Stomach (tissue), 9 donors: Measurements from ENCODE around the gene SLC25A13. TPM values are rescaled to one million over a fixed set of nuclear protein-coding genes. Genes with fewer than 3 reads are reported as not detected.
A peak's percentile ranks its signal among the peaks of the same experiment; 100 is the strongest.

Experiments used
- DNase-seq, 2 donors: peaks; one replicate each; pipeline versions ENCODE4 v3.0.0 to v3.0.0-alpha.2; 2013 to 2019
- H3K27ac ChIP-seq, 5 donors: fragments of 200-600 bp in 4 of 5; sonication (generic) in 4 of 5; one replicate each; pipeline ENCODE4 v1.5.1; 2013 to 2019; ENCODE audit warnings: mild to moderate bottlenecking in 1 of 5, moderate library complexity in 1 of 5
- H3K27me3 ChIP-seq, 3 donors: fragments of 200-600 bp; sonication (generic); one replicate each; pipeline ENCODE4 v1.5.1; 2017 to 2019; ENCODE audit warnings: mixed run types in 1 of 3
- H3K36me3 ChIP-seq, 4 donors: fragments of 200-600 bp; sonication (generic); 1 replicate in 3 of 4; 2 replicates in 1 of 4; pipeline ENCODE4 v1.5.1; 2016 to 2019
- H3K4me1 ChIP-seq, 4 donors: fragments of 200-600 bp; sonication (generic); one replicate each; pipeline ENCODE4 v1.5.1; 2016 to 2019
- H3K4me3 ChIP-seq, 4 donors: fragments of 200-600 bp; sonication (generic) in 3 of 4; one replicate each; pipeline ENCODE4 v1.5.1; 2016 to 2019; ENCODE audit warnings: mild to moderate bottlenecking in 1 of 4
- H3K9me3 ChIP-seq, 4 donors: fragments of 200-600 bp; sonication (generic); one replicate each; pipeline ENCODE4 v1.5.1; 2016 to 2019
- EP300 ChIP-seq: sonication (generic); formaldehyde crosslinking; IDR thresholded peaks from one replicate; pipeline ENCODE4 v1.6.1; 2017; ENCODE audit warnings: antibody characterized with exemption
- POLR2A ChIP-seq, 4 donors: fragments of 450-650 bp; IDR thresholded peaks; one replicate each; pipeline ENCODE4 v1.6.1; 2016; ENCODE audit warnings: antibody characterized with exemption in 4 of 4, control low read depth in 2 of 4, mild to moderate bottlenecking in 1 of 4, moderate library complexity in 1 of 4
- POLR2AphosphoS5 ChIP-seq, 3 donors: sonication (generic); formaldehyde crosslinking; IDR thresholded peaks; one replicate each; pipeline ENCODE4 v1.6.1; 2016; ENCODE audit warnings: antibody characterized with exemption in 3 of 3
- WGBS, 5 donors: extraction: QIAGEN DNeasy Blood & Tissue Kit in 3 of 5; methylation state at CpG; one replicate each; pipeline versions ENCODE4 v1.1.5 to v1.1.7; 2013 to 2018; 5-methylcytosine and 5-hydroxymethylcytosine counted together
- intact Hi-C: fragments of 100-400 bp; cut with DNase I; formaldehyde crosslinking; loops from one replicate; pipeline ENCODE4 v1.15.1; 2023; ENCODE audit warnings: low total_unique reads
- polyA plus RNA-seq, 3 donors: library from polyadenylated mRNA; stranded (reverse); fragments of 200-250 nt; gene quantifications; one replicate each; pipeline ENCODE4 v1.2.3, GENCODE V29; 2013
- total RNA-seq, 5 donors: library from RNA; depleted of rRNA; stranded (reverse); fragments of >200 nt; gene quantifications; one replicate each; pipeline versions ENCODE4 v1.1.0 to v1.2.3, GENCODE V29; 2014 to 2016
- TF ChIP-seq, protein P1 (sequence below), 7 experiments: fragments of 450-650 bp in 4 of 7; fragments of 200-600 bp in 3 of 7; sonication (generic) in 3 of 7; IDR thresholded peaks; one replicate each; pipeline ENCODE4 v1.5.1; 2016 to 2019; ENCODE audit warnings: antibody characterized with exemption in 7 of 7, control low read depth in 2 of 7, mild to moderate bottlenecking in 1 of 7
- donor health status: healthy with polysubstance abuse.
- donor health status: Bipolar disorder and iron deficiency.
- donor health status: healthy.

The SLC25A13 gene
- total and polyA plus RNA-seq, 8 donors = 4.1 to 72.0 (median 12.0) TPM

DNA sequence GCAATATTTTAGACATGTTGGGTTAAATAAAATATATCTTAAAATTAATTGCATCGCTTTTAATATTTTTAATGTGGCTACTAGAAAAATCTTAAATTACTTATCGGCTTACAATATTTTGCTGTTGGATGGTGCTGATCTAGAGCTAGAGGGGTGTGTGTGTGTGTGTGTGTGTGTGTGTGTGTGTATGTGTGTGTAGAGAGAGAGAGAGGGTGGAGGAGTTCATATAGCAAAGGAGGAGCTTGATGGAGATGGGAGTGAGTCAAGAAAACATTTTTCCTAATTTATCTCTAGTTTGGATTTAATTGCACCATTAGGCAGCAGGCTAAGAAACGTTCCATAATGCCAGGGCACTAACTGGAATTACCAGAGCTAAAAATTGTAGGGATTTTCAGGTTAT is 10.4 kb upstream of the SLC25A13 start:
- WGBS, 5 donors = 81 to 92% (median 88%) methylated on average over 3 of the region's 3 CpGs
- no peaks in the 10 kb centered on the region for H3K27me3 ChIP-seq
- TF ChIP-seq, protein P1, sequence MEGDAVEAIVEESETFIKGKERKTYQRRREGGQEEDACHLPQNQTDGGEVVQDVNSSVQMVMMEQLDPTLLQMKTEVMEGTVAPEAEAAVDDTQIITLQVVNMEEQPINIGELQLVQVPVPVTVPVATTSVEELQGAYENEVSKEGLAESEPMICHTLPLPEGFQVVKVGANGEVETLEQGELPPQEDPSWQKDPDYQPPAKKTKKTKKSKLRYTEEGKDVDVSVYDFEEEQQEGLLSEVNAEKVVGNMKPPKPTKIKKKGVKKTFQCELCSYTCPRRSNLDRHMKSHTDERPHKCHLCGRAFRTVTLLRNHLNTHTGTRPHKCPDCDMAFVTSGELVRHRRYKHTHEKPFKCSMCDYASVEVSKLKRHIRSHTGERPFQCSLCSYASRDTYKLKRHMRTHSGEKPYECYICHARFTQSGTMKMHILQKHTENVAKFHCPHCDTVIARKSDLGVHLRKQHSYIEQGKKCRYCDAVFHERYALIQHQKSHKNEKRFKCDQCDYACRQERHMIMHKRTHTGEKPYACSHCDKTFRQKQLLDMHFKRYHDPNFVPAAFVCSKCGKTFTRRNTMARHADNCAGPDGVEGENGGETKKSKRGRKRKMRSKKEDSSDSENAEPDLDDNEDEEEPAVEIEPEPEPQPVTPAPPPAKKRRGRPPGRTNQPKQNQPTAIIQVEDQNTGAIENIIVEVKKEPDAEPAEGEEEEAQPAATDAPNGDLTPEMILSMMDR (IDR thresholded peaks at IDR 0.05) = no peak
- no peak for TF ChIP-seq POLR2A (IDR thresholded peaks at IDR 0.05)
- H3K36me3 ChIP-seq = no peaks in the 10 kb centered on the region
- peaks cover 0 to 19% (median 5%) of the 10 kb centered on the region in 4 donors for H3K4me1 ChIP-seq
- H3K9me3 ChIP-seq = no peaks in the 10 kb centered on the region
- intact Hi-C loops = no loop called here
- H3K4me3 ChIP-seq = no peak overlapping the region
- no peak for DNase-seq
- no peak overlapping the region for H3K27ac ChIP-seq

- no peak overlapping the region for H3K4me3 ChIP-seq
- intact Hi-C loops = no loop called here
- no peak overlapping the region for H3K27ac ChIP-seq
- 83 to 95% (median 90%) methylated on average over 3 of the region's 3 CpGs for WGBS, 5 donors
- peaks cover 0 to 25% (median 5%) of the 10 kb centered on the region in 4 donors for H3K4me1 ChIP-seq
- DNase-seq = no peak
- no peaks in the 10 kb centered on the region for H3K9me3 ChIP-seq
- no peaks in the 10 kb centered on the region for H3K27me3 ChIP-seq
- TF ChIP-seq, protein P1 (IDR thresholded peaks at IDR 0.05) = no peak
- TF ChIP-seq POLR2AphosphoS5 (IDR thresholded peaks at IDR 0.05) (no peak), POLR2A (IDR thresholded peaks at IDR 0.05) (no peak), EP300 (no peak)
- no peaks in the 10 kb centered on the region for H3K36me3 ChIP-seq
These were observed 9.9 kb upstream of the SLC25A13 start for GRCh38 chr7:96331775-96332174.

- H3K9me3 ChIP-seq = no peaks in the 10 kb centered on the region
- H3K36me3 ChIP-seq = no peaks in the 10 kb centered on the region
- 56 to 69% (median 68%) methylated on average over 2 of the region's 2 CpGs for WGBS, 5 donors
- no peak overlapping the region for H3K4me3 ChIP-seq
- intact Hi-C loops = no loop called here
- DNase-seq = peak in 1 of 2 donors; percentile 24
- no peaks in the 10 kb centered on the region for H3K27me3 ChIP-seq
- no peak overlapping the region for H3K27ac ChIP-seq
- TF ChIP-seq, protein P1 (IDR thresholded peaks at IDR 0.05) = no peak
- TF ChIP-seq EP300 = no peak
- TF ChIP-seq POLR2AphosphoS5 (IDR thresholded peaks at IDR 0.05) = peak in 2 of 3 donors; percentile 49 to 76
- no peak for TF ChIP-seq POLR2A (IDR thresholded peaks at IDR 0.05)
- H3K4me1 ChIP-seq = peaks cover 0 to 25% (median 5%) of the 10 kb centered on the region in 4 donors
These were observed 9.3 kb upstream of the SLC25A13 start for GRCh38 chr7:96331233-96331632.

DNA sequence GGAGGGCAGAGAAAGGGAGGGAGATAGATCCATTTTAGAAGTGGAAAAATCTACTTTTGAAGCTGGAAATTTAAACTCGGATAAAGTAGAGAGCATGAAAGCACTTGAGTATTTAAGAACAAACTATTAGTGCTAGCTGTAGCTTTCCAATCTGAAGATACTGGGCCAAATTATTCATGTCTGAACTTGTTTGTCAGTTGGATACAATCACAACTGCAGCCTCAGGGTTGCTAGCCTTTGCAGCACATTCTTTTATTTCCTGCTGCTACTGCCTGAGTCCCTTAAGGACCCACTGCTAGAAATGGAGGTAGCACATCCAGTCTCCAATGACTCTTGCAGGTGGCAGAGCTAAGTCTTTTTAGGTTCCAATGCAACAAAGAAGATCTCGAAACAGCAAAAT is 8.3 kb upstream of the SLC25A13 start:
- H3K36me3 ChIP-seq = no peaks in the 10 kb centered on the region
- H3K4me3 ChIP-seq = no peak overlapping the region
- no peak overlapping the region for H3K27ac ChIP-seq
- 82 to 91% (median 85%) methylated on average over 2 of the region's 2 CpGs for WGBS, 5 donors
- no peaks in the 10 kb centered on the region for H3K27me3 ChIP-seq
- intact Hi-C loops = no loop called here
- no peak for DNase-seq
- TF ChIP-seq EP300 (no peak), POLR2AphosphoS5 (IDR thresholded peaks at IDR 0.05) (no peak), POLR2A (IDR thresholded peaks at IDR 0.05) (no peak)
- TF ChIP-seq, protein P1 (IDR thresholded peaks at IDR 0.05) = no peak
- H3K4me1 ChIP-seq = peaks cover 0 to 25% (median 5%) of the 10 kb centered on the region in 4 donors
- H3K9me3 ChIP-seq = no peaks in the 10 kb centered on the region
